CD8-positive, alpha-beta memory T cell (primary cell): ENCODE data around the gene FGD1. TPM values are rescaled to one million over a fixed set of nuclear protein-coding genes. Genes with fewer than 3 reads are reported as not detected.

Experiments
- CTCF ChIA-PET: fragments of 350-600 bp; sonication (Branson Sonifier 250); formaldehyde crosslinking; loops from one replicate; lab custom pipeline; 2021; ENCODE audit warnings: antibody characterized with exemption; lab: Charles Lee
- POLR2A ChIA-PET: fragments of 350-600 bp; sonication (Branson Sonifier 250); formaldehyde crosslinking; loops from one replicate; lab custom pipeline; 2021; ENCODE audit warnings: antibody characterized with exemption; lab: Charles Lee
- DNase-seq, 5 donors: peaks; one replicate each; pipeline versions ENCODE4 v3.0.0 to v3.0.0-alpha.2; 2020 to 2022; ENCODE audit warnings: mixed read lengths in 1 of 5
- H3K27ac ChIP-seq: one replicate; pipeline ENCODE4 v1.7.0; 2013; ENCODE audit warnings: low read depth, mild to moderate bottlenecking, low read length, moderate library complexity
- H3K27me3 ChIP-seq: 2 replicates; pipeline ENCODE4 v1.7.0; 2013; ENCODE audit warnings: low read length, mild to moderate bottlenecking; ENCODE audit not compliant: insufficient read depth, poor library complexity, severe bottlenecking
- H3K36me3 ChIP-seq: 2 replicates; pipeline ENCODE4 v1.7.0; 2013; ENCODE audit warnings: mild to moderate bottlenecking, low read length, moderate library complexity; ENCODE audit not compliant: insufficient read depth
- H3K4me1 ChIP-seq: 2 replicates; pipeline ENCODE4 v1.7.0; 2013; ENCODE audit warnings: mild to moderate bottlenecking, low read length, moderate library complexity; ENCODE audit not compliant: insufficient read depth
- H3K4me3 ChIP-seq: 2 replicates; pipeline ENCODE4 v1.7.0; 2013; ENCODE audit warnings: mild to moderate bottlenecking, low read length
- H3K9me3 ChIP-seq: 2 replicates; pipeline ENCODE4 v1.7.0; 2013; ENCODE audit warnings: mild to moderate bottlenecking, low read length
- H3K27ac Mint-ChIP-seq, 8 donors: one replicate each; pipeline ENCODE4 v1.8.0; 2020 to 2021; ENCODE audit warnings: mixed read lengths in 8 of 8, mild to moderate bottlenecking in 6 of 8, inconsistent platforms in 3 of 8, moderate library complexity in 3 of 8
- H3K27me3 Mint-ChIP-seq, 2 donors: one replicate each; pipeline ENCODE4 v1.8.0; 2020 to 2021; ENCODE audit warnings: mixed read lengths in 2 of 2, mild to moderate bottlenecking in 1 of 2, moderate library complexity in 1 of 2
- H3K36me3 Mint-ChIP-seq, 3 donors: one replicate each; pipeline ENCODE4 v1.8.0; 2020 to 2021; ENCODE audit warnings: mixed read lengths in 3 of 3, inconsistent platforms in 1 of 3, mild to moderate bottlenecking in 1 of 3
- H3K4me1 Mint-ChIP-seq, 3 donors: one replicate each; pipeline ENCODE4 v1.8.0; 2020 to 2021; ENCODE audit warnings: mixed read lengths in 3 of 3, inconsistent platforms in 1 of 3, mild to moderate bottlenecking in 1 of 3
- H3K4me3 Mint-ChIP-seq, 7 donors: one replicate each; pipeline ENCODE4 v1.8.0; 2020 to 2021; ENCODE audit warnings: mixed read lengths in 7 of 7, mild to moderate bottlenecking in 6 of 7, moderate library complexity in 4 of 7, inconsistent platforms in 2 of 7
- H3K9me3 Mint-ChIP-seq, 5 donors: one replicate each; pipeline ENCODE4 v1.8.0; 2020 to 2022; ENCODE audit warnings: mixed read lengths in 5 of 5, mild to moderate bottlenecking in 3 of 5, moderate library complexity in 2 of 5, inconsistent platforms in 1 of 5
- polyA plus RNA-seq: library from polyadenylated mRNA; unstranded; fragments of 300-500 nt; fragmentation: Illumina TruSeq; gene quantifications from one replicate; pipeline ENCODE4 v1.2.3, GENCODE V29; 2021
- total RNA-seq, 2 experiments: library from RNA; stranded (reverse); gene quantifications; one replicate each; pipeline ENCODE4 v1.2.3, GENCODE V29; 2021

The FGD1 gene
- total and polyA plus RNA-seq, 3 experiments from 2014 or later, result 0.07 to 0.67 TPM; not detected in 1

DNA sequence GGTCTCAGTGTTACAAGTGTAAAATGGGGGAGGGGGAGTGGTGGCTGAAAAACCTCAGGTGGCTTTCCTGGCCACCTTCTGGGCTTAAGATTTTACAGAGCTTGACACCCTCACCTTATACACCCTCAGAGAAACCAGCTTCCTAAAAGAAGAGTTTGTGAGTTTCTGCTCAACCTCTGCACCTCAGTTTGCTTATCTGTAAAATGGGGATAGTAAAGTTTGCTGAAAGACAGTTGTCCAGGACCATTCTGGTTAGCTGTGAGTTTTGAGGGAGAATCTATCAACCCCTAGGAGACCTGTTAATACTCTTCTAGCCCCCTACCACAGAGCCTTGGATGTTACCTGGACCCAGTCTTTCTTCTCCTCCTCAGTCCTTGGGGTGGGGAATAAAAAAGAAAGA is 46.1 kb downstream of the FGD1 start:
- Mint-ChIP-seq H3K4me3 (no peak overlapping the region), H3K4me1 (no peaks in the 10 kb centered on the region), H3K9me3 (no peaks in the 10 kb centered on the region), H3K27me3 (peaks cover 0 to 6% of the 10 kb centered on the region in 2 donors), H3K36me3 (peaks cover 0 to 26% (median 0%) of the 10 kb centered on the region in 3 donors), H3K27ac (no peak overlapping the region)
- CTCF ChIA-PET, result no interaction called here
- Histone ChIP-seq H3K4me1 (no peaks in the 10 kb centered on the region), H3K36me3 (no peaks in the 10 kb centered on the region), H3K27me3 (no peaks in the 10 kb centered on the region), H3K27ac (no peak overlapping the region), H3K9me3 (no peaks in the 10 kb centered on the region), H3K4me3 (no peak overlapping the region)
- DNase-seq, result no peak
- POLR2A ChIA-PET, result no interaction called here

DNA sequence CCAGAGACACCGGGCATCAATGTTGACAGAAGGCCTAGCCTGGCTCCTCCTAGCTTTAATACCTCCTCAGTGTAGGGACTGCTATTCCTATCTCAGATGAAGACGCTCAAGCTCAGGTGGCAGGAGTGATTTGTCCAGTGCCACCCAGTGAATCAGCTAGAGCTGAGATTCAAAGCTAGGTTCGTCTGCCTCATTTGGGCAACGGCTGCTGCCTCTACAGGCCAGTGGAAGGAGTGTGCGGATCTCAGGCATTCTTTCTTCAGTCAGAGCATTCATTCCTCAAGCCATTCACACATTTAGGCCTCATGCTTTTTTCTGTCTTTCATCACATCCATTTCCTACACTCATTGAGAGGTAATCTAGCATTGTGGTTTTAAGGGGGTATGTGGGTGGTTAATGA is 48.6 kb downstream of the FGD1 start:
- no peaks in the 10 kb centered on the region for H3K27me3 ChIP-seq
- ChIA-PET POLR2A (no interaction called here), CTCF (no interaction called here)
- Mint-ChIP-seq H3K36me3 (peaks cover 0 to 45% (median 0%) of the 10 kb centered on the region in 3 donors), H3K27ac (no peak overlapping the region), H3K27me3 (peaks cover 0 to 2% of the 10 kb centered on the region in 2 donors), H3K4me3 (no peak overlapping the region), H3K9me3 (peaks cover 0 to 2% (median 0%) of the 10 kb centered on the region in 5 donors), H3K4me1 (peaks cover under 1 to 11% (median 5%) of the 10 kb centered on the region in 3 donors)
- DNase-seq, result no peak
- no peaks in the 10 kb centered on the region for H3K9me3 ChIP-seq
- H3K4me1 ChIP-seq, result no peaks in the 10 kb centered on the region
- no peak overlapping the region for H3K27ac ChIP-seq
- no peak overlapping the region for H3K4me3 ChIP-seq
- peaks cover 6% of the 10 kb centered on the region for H3K36me3 ChIP-seq

DNA sequence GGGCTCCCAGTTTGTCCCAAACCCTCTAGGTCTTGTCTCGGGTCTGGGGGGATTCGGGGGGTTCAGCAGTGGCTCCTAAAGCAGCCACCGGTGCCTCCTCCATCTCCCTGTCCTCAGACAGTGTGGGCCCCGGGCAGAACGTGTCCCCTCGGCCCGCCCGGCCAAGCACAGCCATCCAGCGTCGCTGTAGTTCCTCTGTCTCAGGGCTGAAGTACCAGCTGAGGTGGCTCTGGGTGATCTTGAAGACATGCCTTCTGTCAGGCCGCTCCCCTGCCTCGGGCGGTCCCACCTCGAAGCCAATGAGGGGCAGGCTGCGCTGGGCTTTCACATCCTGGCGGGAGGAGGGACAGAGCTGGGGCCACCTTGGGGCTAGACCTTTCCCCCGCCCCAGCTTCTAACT is 50.0 kb downstream of the FGD1 start:
- Mint-ChIP-seq H3K36me3 (peaks cover 0 to 51% (median 0%) of the 10 kb centered on the region in 3 donors), H3K4me1 (peaks cover 14 to 25% (median 15%) of the 10 kb centered on the region in 3 donors), H3K27ac (no peak overlapping the region), H3K27me3 (peaks cover 0 to 4% of the 10 kb centered on the region in 2 donors), H3K9me3 (peaks cover 0 to 2% (median 0%) of the 10 kb centered on the region in 5 donors), H3K4me3 (no peak overlapping the region)
- H3K4me1 ChIP-seq, result peaks cover 13% of the 10 kb centered on the region
- ChIA-PET POLR2A (interaction anchor here (0.7 kb wide), 1 partner anchor 199 kb away, joined by 5 read pairs; no protein-coding TSS in a partner anchor), CTCF (no interaction called here)
- no peaks in the 10 kb centered on the region for H3K27me3 ChIP-seq
- H3K4me3 ChIP-seq, result no peak overlapping the region
- no peak for DNase-seq
- H3K9me3 ChIP-seq, result no peaks in the 10 kb centered on the region
- H3K27ac ChIP-seq, result no peak overlapping the region
- H3K36me3 ChIP-seq, result peaks cover 6% of the 10 kb centered on the region

DNA sequence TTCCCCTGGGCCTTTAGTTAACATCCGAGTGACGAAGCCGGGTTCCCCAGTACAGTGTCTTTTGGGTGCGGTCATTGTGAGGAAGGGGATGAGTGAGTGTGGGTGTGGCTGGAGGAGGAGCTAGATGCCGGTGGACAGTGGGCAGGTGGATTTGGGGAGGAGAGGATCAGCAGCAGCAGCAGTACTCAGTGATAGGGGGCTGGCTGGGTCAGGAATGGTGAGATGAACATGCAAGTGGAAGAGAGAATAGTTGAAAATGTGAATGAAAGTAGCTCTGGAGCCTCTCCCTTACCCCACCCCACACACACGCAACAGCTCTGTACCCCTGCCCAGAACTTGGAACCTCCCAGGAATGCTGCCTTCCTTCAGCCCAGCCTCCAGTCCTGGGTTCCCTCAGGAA is 51.3 kb downstream of the FGD1 start:
- H3K9me3 ChIP-seq, result no peaks in the 10 kb centered on the region
- H3K4me1 ChIP-seq, result peaks cover 15% of the 10 kb centered on the region
- no peak overlapping the region for H3K4me3 ChIP-seq
- H3K36me3 Mint-ChIP-seq, result peaks cover 0 to 56% (median 0%) of the 10 kb centered on the region in 3 donors
- peaks cover 0 to 2% (median 0%) of the 10 kb centered on the region in 5 donors for H3K9me3 Mint-ChIP-seq
- H3K27me3 Mint-ChIP-seq, result peaks cover 0 to 4% of the 10 kb centered on the region in 2 donors
- H3K36me3 ChIP-seq, result peaks cover 6% of the 10 kb centered on the region
- no peaks in the 10 kb centered on the region for H3K27me3 ChIP-seq
- H3K27ac ChIP-seq, result no peak overlapping the region
- ChIA-PET POLR2A (no interaction called here), CTCF (no interaction called here)
- H3K27ac Mint-ChIP-seq, result no peak overlapping the region
- H3K4me3 Mint-ChIP-seq, result no peak overlapping the region
- H3K4me1 Mint-ChIP-seq, result peaks cover 21 to 32% (median 24%) of the 10 kb centered on the region in 3 donors
- DNase-seq, result no peak

DNA sequence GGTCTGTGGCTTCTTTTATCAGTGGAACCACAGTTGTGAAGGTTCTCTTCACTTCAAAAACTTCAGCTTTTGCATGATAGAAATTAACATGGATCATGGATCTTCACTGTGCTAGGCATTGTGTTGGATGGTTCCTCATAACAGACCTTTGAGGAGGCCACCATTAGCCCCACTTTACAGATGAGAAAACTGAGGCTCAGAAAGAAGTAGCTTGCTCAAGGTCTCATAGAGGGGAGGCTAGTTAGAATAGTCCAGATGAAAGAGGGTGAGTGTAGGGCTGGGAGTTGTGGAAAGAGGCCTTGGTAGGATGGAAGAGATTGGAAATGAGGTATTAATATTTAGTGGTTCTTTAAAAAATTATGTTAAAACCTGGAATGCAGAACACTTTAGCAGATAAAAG is 53.2 kb downstream of the FGD1 start:
- Histone ChIP-seq H3K27ac (no peak overlapping the region), H3K4me3 (no peak overlapping the region), H3K27me3 (no peaks in the 10 kb centered on the region), H3K9me3 (no peaks in the 10 kb centered on the region), H3K4me1 (peaks cover 15% of the 10 kb centered on the region), H3K36me3 (peaks cover 6% of the 10 kb centered on the region)
- H3K36me3 Mint-ChIP-seq, result peaks cover 0 to 49% (median 0%) of the 10 kb centered on the region in 3 donors
- H3K4me3 Mint-ChIP-seq, result peak overlapping the region in 1 of 7 donors; percentile 76
- ChIA-PET POLR2A (no interaction called here), CTCF (no interaction called here)
- H3K4me1 Mint-ChIP-seq, result peaks cover 21 to 34% (median 26%) of the 10 kb centered on the region in 3 donors
- DNase-seq, result no peak
- peaks cover 0 to 2% (median 0%) of the 10 kb centered on the region in 5 donors for H3K9me3 Mint-ChIP-seq
- H3K27me3 Mint-ChIP-seq, result peaks cover 0 to 7% of the 10 kb centered on the region in 2 donors
- H3K27ac Mint-ChIP-seq, result peak overlapping the region in 2 of 8 donors; percentile 1 to 15

DNA sequence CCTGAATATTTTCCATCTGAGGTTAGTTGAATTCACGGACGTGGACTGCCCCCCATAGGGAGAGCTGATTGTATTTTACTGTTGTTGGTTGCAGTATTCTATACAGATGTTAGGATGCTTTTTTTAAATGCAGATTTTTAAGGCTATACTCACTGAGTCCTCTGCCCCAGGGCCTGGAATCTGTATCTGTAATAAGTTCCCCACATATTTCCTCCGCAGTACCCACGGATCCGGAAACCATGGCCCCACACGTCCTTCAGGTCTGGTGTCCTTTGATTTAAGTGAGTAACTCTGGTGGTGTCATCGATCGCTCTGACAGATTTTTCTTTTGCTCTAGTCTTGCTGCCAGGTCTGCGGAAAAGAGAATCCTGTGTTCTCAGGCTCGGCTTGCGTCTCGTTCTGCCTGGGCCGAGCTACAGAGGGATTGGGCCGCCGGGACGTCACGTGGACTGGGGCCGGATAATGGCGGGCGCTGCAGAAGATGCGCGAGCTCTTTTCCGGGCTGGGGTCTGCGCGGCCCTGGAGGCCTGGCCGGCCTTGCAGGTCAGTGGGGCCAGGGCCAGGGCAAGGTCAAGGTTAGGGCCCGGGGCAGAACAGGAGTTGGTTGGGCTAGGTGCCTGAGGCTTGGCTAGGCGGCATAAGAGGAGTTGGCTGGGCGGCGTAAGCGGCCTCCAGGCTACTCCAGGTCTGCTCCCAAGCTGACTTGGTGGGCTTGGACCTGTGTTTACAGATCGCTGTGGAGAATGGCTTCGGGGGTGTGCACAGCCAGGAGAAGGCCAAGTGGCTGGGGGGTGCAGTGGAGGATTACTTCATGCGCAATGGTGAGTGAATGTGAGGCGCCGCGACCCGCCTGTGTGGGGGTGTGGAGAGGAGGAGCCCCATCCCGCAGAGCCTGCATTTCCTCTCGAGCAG is 55.8 kb downstream of the FGD1 start, which contains the start of gene TSR2:
TSR2 (plus strand) TSS at position 445 of the 912 bp plus-strand sequence; CDS start at position 463, 18 bp downstream.
- peaks cover 6% of the 10 kb centered on the region for H3K36me3 ChIP-seq
- H3K9me3 Mint-ChIP-seq, result peaks cover 0 to 4% (median 0%) of the 10 kb centered on the region in 5 donors
- peak; percentile 62 to 83 (median 74) for DNase-seq
- H3K4me3 ChIP-seq, result peak within 1 kb of the TSS; percentile 87
- no peaks in the 10 kb centered on the region for H3K27me3 ChIP-seq
- peaks cover 0 to 38% (median 0%) of the 10 kb centered on the region in 3 donors for H3K36me3 Mint-ChIP-seq
- peak within 1 kb of the TSS; percentile 61 for H3K27ac ChIP-seq
- peaks cover 0 to 12% of the 10 kb centered on the region in 2 donors for H3K27me3 Mint-ChIP-seq
- ChIA-PET POLR2A (interaction anchor here (0.5 to 2.0 kb wide), 4 partner anchors 31 to 199 kb away, joined by 4 to 7 read pairs (median 4); no protein-coding TSS in a partner anchor), CTCF (interaction anchor here (0.8 kb wide), 1 partner anchor 199 kb away, joined by 3 read pairs; no protein-coding TSS in a partner anchor)
- H3K4me1 Mint-ChIP-seq, result peaks cover 21 to 34% (median 26%) of the 10 kb centered on the region in 3 donors
- peaks cover 15% of the 10 kb centered on the region for H3K4me1 ChIP-seq
- H3K4me3 Mint-ChIP-seq, result peak within 1 kb of the TSS; percentile 90 to 97 (median 92)
- H3K9me3 ChIP-seq, result no peaks in the 10 kb centered on the region
- H3K27ac Mint-ChIP-seq, result peak within 1 kb of the TSS; percentile 56 to 99 (median 84)

DNA sequence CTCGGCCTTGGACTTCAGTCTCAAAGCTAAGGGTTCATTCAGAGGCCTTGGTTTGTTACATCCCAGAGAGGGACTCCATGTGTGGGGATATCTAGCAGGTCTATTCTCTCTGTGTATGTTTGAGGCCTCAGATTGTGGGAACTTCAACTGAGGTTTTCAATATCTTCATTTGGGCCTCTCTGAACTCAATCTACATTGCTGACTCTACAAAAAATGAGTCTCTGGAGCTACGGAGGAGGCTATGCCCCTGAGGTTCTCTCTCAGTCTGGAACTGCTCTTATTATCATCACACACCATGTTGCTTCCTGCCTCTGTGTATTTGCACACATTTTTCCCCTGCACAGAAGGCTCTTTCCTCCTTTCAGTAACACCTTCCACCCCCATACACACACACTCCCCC is 60.9 kb downstream of the FGD1 start:
- Mint-ChIP-seq H3K4me3 (peak overlapping the region in 1 of 7 donors; percentile 54), H3K27ac (no peak overlapping the region), H3K27me3 (peaks cover 0 to 12% of the 10 kb centered on the region in 2 donors), H3K36me3 (no peaks in the 10 kb centered on the region), H3K4me1 (peaks cover 4 to 6% (median 5%) of the 10 kb centered on the region in 3 donors), H3K9me3 (peaks cover 0 to 2% (median 0%) of the 10 kb centered on the region in 5 donors)
- no peak overlapping the region for H3K27ac ChIP-seq
- DNase-seq, result no peak
- no peaks in the 10 kb centered on the region for H3K4me1 ChIP-seq
- no peaks in the 10 kb centered on the region for H3K36me3 ChIP-seq
- POLR2A ChIA-PET, result no interaction called here
- no peaks in the 10 kb centered on the region for H3K27me3 ChIP-seq
- CTCF ChIA-PET, result no interaction called here
- no peak overlapping the region for H3K4me3 ChIP-seq
- H3K9me3 ChIP-seq, result no peaks in the 10 kb centered on the region

DNA sequence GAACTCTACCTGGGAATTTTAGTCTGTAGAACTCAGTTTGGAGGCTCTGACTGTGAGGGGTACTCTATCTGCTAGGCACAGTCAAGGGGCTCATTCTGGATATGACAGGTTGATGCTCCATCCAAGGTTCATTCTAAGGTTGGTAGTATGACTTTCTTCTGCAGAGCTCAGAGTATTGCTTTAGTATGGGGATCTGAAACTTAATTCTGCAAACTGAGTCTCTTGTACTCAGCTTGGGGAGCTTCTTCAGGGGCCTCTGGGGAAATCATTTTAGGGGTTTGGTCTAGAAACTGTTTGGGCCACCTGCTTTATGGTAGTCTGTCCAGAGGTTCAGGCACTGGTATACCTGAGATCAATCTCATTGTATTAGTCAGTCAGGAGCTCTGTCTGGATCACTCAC is 65.5 kb downstream of the FGD1 start:
- Mint-ChIP-seq H3K4me3 (no peak overlapping the region), H3K27me3 (peaks cover 11 to 14% of the 10 kb centered on the region in 2 donors), H3K4me1 (no peaks in the 10 kb centered on the region), H3K9me3 (no peaks in the 10 kb centered on the region), H3K27ac (peak overlapping the region in 1 of 8 donors; percentile 43), H3K36me3 (no peaks in the 10 kb centered on the region)
- POLR2A ChIA-PET, result no interaction called here
- no peak overlapping the region for H3K4me3 ChIP-seq
- H3K27ac ChIP-seq, result no peak overlapping the region
- CTCF ChIA-PET, result no interaction called here
- DNase-seq, result no peak
- H3K4me1 ChIP-seq, result no peaks in the 10 kb centered on the region
- no peaks in the 10 kb centered on the region for H3K9me3 ChIP-seq
- no peaks in the 10 kb centered on the region for H3K27me3 ChIP-seq
- H3K36me3 ChIP-seq, result no peaks in the 10 kb centered on the region
